Fibroblast of lung (primary cell): ENCODE measurements around the gene FNDC8.
"Not testable (repeated sequence)": the region's sequence is repeated elsewhere in the genome, so short reads cannot be mapped to it uniquely, and the experiment has no call there.

Experiments
- EZH2 ChIP-seq: IDR thresholded peaks from 2 replicates; pipeline ENCODE4 v1.5.1; 2012; ENCODE audit warnings: low read length, control low read depth, mild to moderate bottlenecking; ENCODE audit errors: missing control alignments
- TF ChIP-seq, protein P1 (sequence below), 2 donors: IDR thresholded peaks in 1 of 2; conservative IDR thresholded peaks in 1 of 2; 1 replicate in 1 of 2; 2 replicates in 1 of 2; pipeline ENCODE4 v1.5.1; 2011 to 2012; ENCODE audit warnings: low read length in 2 of 2, control low read depth in 1 of 2, inconsistent platforms in 1 of 2, low read depth in 1 of 2, mild to moderate bottlenecking in 1 of 2

- TF ChIP-seq, protein P1, sequence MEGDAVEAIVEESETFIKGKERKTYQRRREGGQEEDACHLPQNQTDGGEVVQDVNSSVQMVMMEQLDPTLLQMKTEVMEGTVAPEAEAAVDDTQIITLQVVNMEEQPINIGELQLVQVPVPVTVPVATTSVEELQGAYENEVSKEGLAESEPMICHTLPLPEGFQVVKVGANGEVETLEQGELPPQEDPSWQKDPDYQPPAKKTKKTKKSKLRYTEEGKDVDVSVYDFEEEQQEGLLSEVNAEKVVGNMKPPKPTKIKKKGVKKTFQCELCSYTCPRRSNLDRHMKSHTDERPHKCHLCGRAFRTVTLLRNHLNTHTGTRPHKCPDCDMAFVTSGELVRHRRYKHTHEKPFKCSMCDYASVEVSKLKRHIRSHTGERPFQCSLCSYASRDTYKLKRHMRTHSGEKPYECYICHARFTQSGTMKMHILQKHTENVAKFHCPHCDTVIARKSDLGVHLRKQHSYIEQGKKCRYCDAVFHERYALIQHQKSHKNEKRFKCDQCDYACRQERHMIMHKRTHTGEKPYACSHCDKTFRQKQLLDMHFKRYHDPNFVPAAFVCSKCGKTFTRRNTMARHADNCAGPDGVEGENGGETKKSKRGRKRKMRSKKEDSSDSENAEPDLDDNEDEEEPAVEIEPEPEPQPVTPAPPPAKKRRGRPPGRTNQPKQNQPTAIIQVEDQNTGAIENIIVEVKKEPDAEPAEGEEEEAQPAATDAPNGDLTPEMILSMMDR (conservative IDR thresholded peaks at IDR 0.05 in 1 of 2, IDR thresholded peaks at IDR 0.05 in 1 of 2; ENCODE audit: low read depth in 1 of 2, low read length in 2 of 2): not testable (repeated sequence)
- TF ChIP-seq EZH2: not testable (repeated sequence)
Observed at GRCh38 chr17:35179379-35179778, 58.0 kb downstream of the FNDC8 start.
